Aorta (tissue), 5 donors: ENCODE results near the gene LRRD1. TPM values are rescaled to one million over a fixed set of nuclear protein-coding genes. Genes with fewer than 3 reads are reported as not detected.
"Not testable (repeated sequence)": the region's sequence is repeated elsewhere in the genome, so short reads cannot be mapped to it uniquely, and the experiment has no call there.

Experiments
- ATAC-seq: fragments of 200-7000 bp; cut with Tn5 transposase; one replicate; pipeline ENCODE4 v1.9.1; 2022; ENCODE audit warnings: moderate library complexity; ENCODE audit not compliant: low FRiP score
- DNase-seq, 2 donors: peaks; one replicate each; pipeline ENCODE4 v3.0.0-alpha.2; 2020
- H3K27ac ChIP-seq, 2 donors: one replicate each; pipeline ENCODE4 v1.5.1; 2013; ENCODE audit warnings: low read length in 2 of 2, mild to moderate bottlenecking in 2 of 2, moderate library complexity in 2 of 2, control low read depth in 1 of 2, inconsistent platforms in 1 of 2, low read depth in 1 of 2
- H3K27me3 ChIP-seq, 2 donors: one replicate each; pipeline ENCODE4 v1.6.1; 2013; ENCODE audit warnings: control low read depth in 1 of 2, low read length in 1 of 2, mild to moderate bottlenecking in 1 of 2, moderate library complexity in 1 of 2; ENCODE audit not compliant: insufficient read depth in 2 of 2, control insufficient read depth in 1 of 2
- H3K36me3 ChIP-seq, 2 donors: one replicate each; pipeline ENCODE4 v1.6.1; 2013; ENCODE audit warnings: control low read depth in 1 of 2, low read length in 1 of 2, mild to moderate bottlenecking in 1 of 2; ENCODE audit not compliant: insufficient read depth in 2 of 2, control insufficient read depth in 1 of 2
- H3K4me1 ChIP-seq, 2 donors: one replicate each; pipeline ENCODE4 v1.6.1; 2013; ENCODE audit warnings: low read length in 2 of 2, control low read depth in 1 of 2, mild to moderate bottlenecking in 1 of 2, moderate library complexity in 1 of 2; ENCODE audit not compliant: insufficient read depth in 2 of 2, control insufficient read depth in 1 of 2
- H3K4me3 ChIP-seq, 2 donors: one replicate each; pipeline ENCODE4 v1.5.1; 2013; ENCODE audit warnings: low read length in 2 of 2, control low read depth in 1 of 2, mild to moderate bottlenecking in 1 of 2
- H3K9me3 ChIP-seq: one replicate; pipeline ENCODE4 v1.6.1; 2013; ENCODE audit warnings: mild to moderate bottlenecking, low read length; ENCODE audit not compliant: control insufficient read depth
- WGBS, 2 donors: extraction: QIAGEN DNeasy Blood & Tissue Kit; methylation state at CpG; one replicate each; pipeline ENCODE4 v1.1.7; 2013; 5-methylcytosine and 5-hydroxymethylcytosine counted together
- intact Hi-C, 2 donors: fragments of 100-400 bp; cut with DNase I; formaldehyde crosslinking; loops; one replicate each; pipeline versions ENCODE4 v1.14.2 to v1.15.0; 2022
- polyA plus RNA-seq, 2 donors: library from polyadenylated mRNA; stranded (reverse); fragments of 200-250 nt; gene quantifications; one replicate each; pipeline ENCODE4 v1.2.3, GENCODE V29; 2013
- total RNA-seq, 2 donors: library from RNA; stranded (reverse); fragmentation: NEBNext Ultra II Directional; extraction: Animal tissue kit (Norgen Biotek cat#: 25700); gene quantifications; one replicate each; pipeline ENCODE4 v1.2.1, GENCODE V29; 2021
- donor health status: healthy with polysubstance abuse.
- donor health status: Bipolar disorder and iron deficiency.
- donor health status: DM: no; HTN: no; CAD: no.
- donor health status: DM: no; HTN: no; CAD: no.
- donor health status: DM: yes; HTN: yes; CAD: no.

LRRD1 gene
- total and polyA plus RNA-seq, 4 donors: 0.51 TPM; not detected in 3

DNA sequence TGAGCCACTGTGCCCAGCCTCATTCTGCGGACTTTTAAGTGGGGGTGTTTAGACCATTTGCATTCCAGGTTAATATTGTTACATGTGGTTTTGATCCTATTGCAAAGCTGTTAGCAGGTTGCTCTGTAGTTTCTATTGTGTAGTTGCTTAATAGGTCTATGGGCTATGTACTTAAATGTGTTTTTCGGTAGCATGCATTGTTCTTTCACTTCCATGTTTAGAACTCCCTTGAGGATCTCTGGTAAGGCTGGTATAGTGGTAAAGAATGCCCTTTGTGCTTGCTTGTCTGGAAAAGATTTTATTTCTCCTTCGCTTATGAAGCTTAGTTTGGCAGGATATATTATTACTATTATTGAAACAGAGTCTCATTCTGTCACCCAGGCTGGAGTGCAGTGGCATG is 13.4 kb upstream of the LRRD1 start:
- H3K4me3 ChIP-seq: no peak overlapping the region
- no peak overlapping the region for H3K27ac ChIP-seq
- no peaks in the 10 kb centered on the region for H3K4me1 ChIP-seq
- DNase-seq (no peak), ATAC-seq (no peak)
- intact Hi-C loops: no loop called here
- H3K9me3 ChIP-seq: no peaks in the 10 kb centered on the region
- no peaks in the 10 kb centered on the region for H3K36me3 ChIP-seq
- WGBS, 2 donors: 97 to 99% methylated on average over 3 of the region's 3 CpGs
- H3K27me3 ChIP-seq: no peaks in the 10 kb centered on the region

DNA sequence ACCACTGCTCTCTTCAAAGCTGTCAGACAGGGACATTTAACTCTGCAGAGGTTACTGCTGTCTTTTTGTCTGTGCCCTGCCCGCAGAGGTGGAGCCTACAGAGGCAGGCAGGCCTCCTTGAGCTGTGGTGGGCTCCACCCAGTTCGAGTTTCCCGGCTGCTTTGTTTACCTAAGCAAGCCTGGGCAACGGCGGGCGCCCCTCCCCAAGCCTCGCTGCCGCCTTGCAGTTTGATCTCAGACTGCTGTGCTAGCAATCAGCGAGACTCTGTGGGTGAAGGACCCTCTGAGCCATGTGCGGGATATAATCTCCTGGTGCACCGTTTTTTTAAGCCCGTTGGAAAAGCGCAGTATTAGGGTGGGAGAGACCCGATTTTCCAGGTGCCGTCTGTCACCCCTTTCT is 10.3 kb upstream of the LRRD1 start:
- H3K4me1 ChIP-seq, intact Hi-C loops, H3K9me3 ChIP-seq, H3K4me3 ChIP-seq, H3K36me3 ChIP-seq, DNase-seq, H3K27me3 ChIP-seq, ATAC-seq, H3K27ac ChIP-seq: not testable (repeated sequence)
- 91 to 94% methylated on average over 15 of the region's 15 CpGs for WGBS, 2 donors

DNA sequence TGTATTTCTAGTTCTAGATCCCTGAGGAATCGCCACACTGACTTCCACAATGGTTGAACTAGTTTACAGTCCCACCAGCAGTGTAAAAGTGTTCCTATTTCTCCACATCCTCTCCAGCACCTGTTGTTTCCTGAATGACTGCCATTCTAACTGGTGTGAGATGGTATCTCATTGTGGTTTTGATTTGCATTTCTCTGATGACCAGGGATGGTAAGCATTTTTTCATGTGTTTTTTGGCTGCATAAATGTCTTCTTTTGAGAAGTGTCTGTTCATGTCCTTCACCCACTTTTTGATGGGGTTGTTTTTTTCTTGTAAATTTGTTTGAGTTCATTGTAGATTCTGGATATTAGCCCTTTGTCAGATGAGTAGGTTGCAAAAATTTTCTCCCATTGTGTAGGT is 5.4 kb upstream of the LRRD1 start:
- H3K27me3 ChIP-seq, H3K4me1 ChIP-seq, H3K36me3 ChIP-seq, intact Hi-C loops, H3K9me3 ChIP-seq, DNase-seq, H3K4me3 ChIP-seq, H3K27ac ChIP-seq, ATAC-seq: not testable (repeated sequence)
- 72 to 90% methylated on average over 1 of the region's 1 CpG for WGBS, 2 donors

DNA sequence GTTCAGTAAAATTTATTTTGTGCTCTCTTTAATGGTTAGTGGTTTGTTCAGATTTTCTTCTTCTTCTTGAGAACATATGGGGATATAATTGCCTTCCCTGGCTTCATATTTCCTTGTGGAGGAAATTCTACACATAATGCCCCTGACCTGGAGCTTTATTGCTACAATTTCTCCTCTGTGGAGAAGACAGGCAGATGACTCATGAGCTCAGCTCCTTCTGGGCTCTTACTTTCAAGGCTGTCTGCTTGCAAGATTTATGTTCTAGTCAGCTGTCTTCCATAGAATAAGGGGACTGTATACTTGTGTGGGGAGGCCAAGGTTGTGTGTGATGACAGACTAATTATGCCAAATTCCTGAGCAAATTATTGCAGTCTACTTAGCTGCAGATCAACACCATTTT is 1.6 kb downstream of the LRRD1 start:
- Histone ChIP-seq H3K4me1 (no peaks in the 10 kb centered on the region), H3K4me3 (no peak overlapping the region), H3K27ac (no peak overlapping the region), H3K27me3 (no peaks in the 10 kb centered on the region), H3K36me3 (no peaks in the 10 kb centered on the region), H3K9me3 (no peaks in the 10 kb centered on the region)
- intact Hi-C loops: loop anchor here (5.0 to 10.0 kb wide), 2 partner anchors 45 to 267 kb away; partner anchors contain the start of genes GATAD1 (in 2 of the 2) and CYP51A1 (in 1 of the 2)
- no peak for ATAC-seq
- no peak for DNase-seq

DNA sequence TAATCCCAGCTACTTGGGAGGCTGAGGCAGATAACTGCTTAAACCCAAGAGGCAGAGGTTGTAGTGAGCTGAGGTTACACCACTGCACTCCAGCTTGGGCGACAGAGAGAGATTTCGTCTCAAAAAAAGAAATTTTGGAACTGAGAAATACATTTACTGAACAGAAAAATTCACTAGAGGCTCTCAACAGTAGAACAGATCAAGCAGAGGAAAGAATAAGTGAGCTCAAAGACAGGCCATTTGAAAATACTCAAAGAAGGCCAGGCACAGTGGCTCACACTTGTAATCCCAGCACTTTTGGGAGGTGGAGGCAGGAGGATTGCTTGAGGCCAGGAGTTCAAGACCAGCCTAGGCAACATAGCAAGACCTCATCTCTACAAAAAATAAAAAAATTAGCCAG is 9.4 kb downstream of the LRRD1 start:
- H3K4me1 ChIP-seq, H3K36me3 ChIP-seq, H3K9me3 ChIP-seq, H3K27ac ChIP-seq, ATAC-seq, DNase-seq, intact Hi-C loops, H3K4me3 ChIP-seq, H3K27me3 ChIP-seq: not testable (repeated sequence)
- 82 to 84% methylated on average over 2 of the region's 2 CpGs for WGBS, 2 donors

- H3K27me3 ChIP-seq: no peaks in the 10 kb centered on the region
- H3K4me1 ChIP-seq: no peaks in the 10 kb centered on the region
- H3K36me3 ChIP-seq: no peaks in the 10 kb centered on the region
- intact Hi-C loops: no loop called here
- no peaks in the 10 kb centered on the region for H3K9me3 ChIP-seq
- no peak for DNase-seq
- no peak for ATAC-seq
- H3K27ac ChIP-seq: no peak overlapping the region
- no peak overlapping the region for H3K4me3 ChIP-seq
- WGBS, 2 donors: 81 to 86% methylated on average over 1 of the region's 1 CpG
Measured at GRCh38 chr7:92161271-92161670, 17.7 kb downstream of the LRRD1 start.

DNA sequence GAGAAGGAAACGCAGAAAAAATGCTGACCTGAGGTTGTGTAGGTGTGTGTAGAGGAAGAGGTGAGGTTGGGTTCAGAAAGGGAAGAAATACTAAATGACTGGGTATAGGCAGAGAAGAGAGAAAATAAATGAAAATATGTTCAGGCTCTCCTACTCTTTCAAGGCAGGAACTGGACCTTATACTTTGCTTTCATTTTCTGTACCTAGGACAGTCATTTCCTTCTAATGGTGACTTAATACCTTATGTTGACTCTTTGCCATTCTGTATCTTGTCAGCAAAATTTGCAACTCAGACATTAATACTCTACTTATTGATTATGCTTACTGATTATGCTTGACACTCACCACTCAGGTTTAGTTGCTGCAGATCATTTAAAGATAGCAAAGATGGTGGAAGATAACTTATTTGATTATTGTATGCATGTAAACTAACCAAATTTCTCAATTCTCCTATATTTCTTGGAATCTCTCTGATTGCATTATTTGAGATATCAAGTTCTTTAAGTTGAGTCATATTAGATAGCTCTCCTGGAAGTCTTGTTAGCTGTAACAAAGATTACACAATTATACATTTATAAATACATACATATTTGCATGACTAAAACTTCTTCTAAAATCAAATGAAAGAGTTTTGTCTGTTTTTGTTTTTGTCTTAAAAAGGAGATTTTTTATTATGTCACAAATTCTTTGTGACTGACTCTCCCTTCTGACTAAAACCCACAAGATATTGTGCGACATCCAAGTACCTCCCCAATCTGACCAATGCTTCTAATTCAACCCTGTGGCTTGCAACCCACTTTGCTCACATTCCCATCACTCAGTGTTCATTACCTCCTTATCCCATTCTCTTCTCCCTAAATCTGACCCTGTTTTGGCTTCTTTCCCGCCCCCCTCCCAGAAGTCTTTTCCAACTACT is 20.0 kb downstream of the LRRD1 start:
- H3K27me3 ChIP-seq: no peaks in the 10 kb centered on the region
- no peak overlapping the region for H3K27ac ChIP-seq
- H3K4me3 ChIP-seq: no peak overlapping the region
- DNase-seq (no peak), ATAC-seq (no peak)
- H3K4me1 ChIP-seq: no peaks in the 10 kb centered on the region
- no peaks in the 10 kb centered on the region for H3K9me3 ChIP-seq
- 83 to 86% methylated on average over 3 of the region's 3 CpGs for WGBS, 2 donors
- no peaks in the 10 kb centered on the region for H3K36me3 ChIP-seq
- intact Hi-C loops: no loop called here

DNA sequence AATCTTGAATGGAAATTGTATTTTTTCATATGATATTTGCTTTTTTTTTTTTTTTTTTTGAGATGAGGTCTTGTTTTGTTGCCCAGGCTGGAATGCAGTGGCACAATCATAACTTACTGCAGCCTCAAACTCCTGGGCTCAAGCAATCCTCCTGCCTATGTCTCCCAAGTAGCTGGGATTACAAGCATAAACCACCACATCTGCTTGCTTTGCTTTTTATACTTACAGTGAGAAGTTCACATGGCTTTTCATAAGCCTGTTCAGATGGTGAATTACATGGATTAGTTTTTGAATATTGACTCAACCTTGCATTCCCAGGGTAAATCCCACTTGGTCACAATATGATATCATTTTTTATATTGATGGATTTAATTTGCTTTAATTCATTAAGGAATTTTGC is 22.0 kb downstream of the LRRD1 start:
- Histone ChIP-seq H3K4me1 (no peaks in the 10 kb centered on the region), H3K27ac (no peak overlapping the region), H3K36me3 (no peaks in the 10 kb centered on the region), H3K9me3 (no peaks in the 10 kb centered on the region), H3K27me3 (no peaks in the 10 kb centered on the region), H3K4me3 (no peak overlapping the region)
- no peak for DNase-seq
- ATAC-seq: no peak
- intact Hi-C loops: no loop called here

DNA sequence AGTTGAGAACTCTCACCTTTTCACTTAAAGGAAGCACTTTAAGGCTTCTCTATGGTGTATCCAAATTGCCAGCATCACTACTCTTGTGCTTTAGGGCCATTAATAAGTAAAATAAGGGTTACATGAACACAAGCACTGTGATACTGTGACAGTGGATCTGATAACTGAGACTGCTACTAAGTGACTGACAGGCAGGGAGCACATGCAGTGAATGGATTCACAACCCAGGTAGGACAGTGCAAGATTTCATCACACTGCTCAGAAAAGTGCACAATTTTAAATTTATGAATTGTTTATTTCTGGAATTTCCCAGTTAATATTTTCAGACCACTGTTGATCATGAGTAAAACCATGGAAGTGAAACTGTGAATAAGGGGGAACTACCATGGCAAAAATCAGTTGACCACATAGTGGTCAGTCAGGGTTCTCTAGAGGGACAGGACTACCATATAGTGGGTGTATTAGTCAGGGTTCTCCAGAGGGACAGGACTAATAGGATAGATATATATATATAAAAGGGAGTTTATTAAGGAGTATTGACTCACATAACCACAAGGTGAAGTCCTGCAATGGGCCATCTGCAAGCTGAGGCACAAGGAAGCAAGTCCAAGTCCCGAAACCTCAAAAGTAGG is 23.7 kb downstream of the LRRD1 start:
- intact Hi-C loops: no loop called here
- DNase-seq (no peak), ATAC-seq (no peak)
- Histone ChIP-seq H3K27ac (no peak overlapping the region), H3K9me3 (no peaks in the 10 kb centered on the region), H3K4me1 (no peaks in the 10 kb centered on the region), H3K27me3 (no peaks in the 10 kb centered on the region), H3K4me3 (no peak overlapping the region), H3K36me3 (no peaks in the 10 kb centered on the region)
- WGBS, 2 donors: 92 to 95% methylated on average over 1 of the region's 1 CpG
